H9 (cell line): ENCODE data around the gene HOXC6. TPM values are rescaled to one million over a fixed set of nuclear protein-coding genes. Genes with fewer than 3 reads are reported as not detected.
"Not testable (repeated sequence)": the region's sequence is repeated elsewhere in the genome, so short reads cannot be mapped to it uniquely, and the experiment has no call there.

Experiments used
- DNase-seq: peaks from one replicate; pipeline ENCODE4 v3.0.0-alpha.2; 2017
- H2AFZ ChIP-seq: one replicate; pipeline ENCODE4 v1.6.1; 2013; ENCODE audit warnings: mild to moderate bottlenecking, low read length, control low read depth, moderate library complexity
- H2AK5ac ChIP-seq: 2 replicates; pipeline ENCODE4 v1.6.1; 2013; ENCODE audit warnings: low read length, control low read depth, mixed read lengths; ENCODE audit not compliant: insufficient read length
- H2BK120ac ChIP-seq: one replicate; pipeline ENCODE4 v1.6.1; 2013; ENCODE audit warnings: low read depth, mild to moderate bottlenecking, low read length, control low read depth, inconsistent platforms; ENCODE audit not compliant: poor library complexity, severe bottlenecking
- H2BK12ac ChIP-seq: 2 replicates; pipeline ENCODE4 v1.6.1; 2013; ENCODE audit warnings: low read length, control low read depth, mixed read lengths, low read depth; ENCODE audit not compliant: insufficient read length
- H2BK15ac ChIP-seq: 2 replicates; pipeline ENCODE4 v1.6.1; 2013; ENCODE audit warnings: low read depth, low read length, control low read depth
- H2BK20ac ChIP-seq: one replicate; pipeline ENCODE4 v1.6.1; 2013; ENCODE audit warnings: low read depth, mild to moderate bottlenecking, low read length, control low read depth, inconsistent platforms; ENCODE audit not compliant: poor library complexity, severe bottlenecking
- H2BK5ac ChIP-seq: 2 replicates; pipeline ENCODE4 v1.6.1; 2013; ENCODE audit warnings: low read length, control low read depth, mixed read lengths; ENCODE audit not compliant: insufficient read length
- H3K14ac ChIP-seq: 2 replicates; pipeline ENCODE4 v1.6.1; 2013; ENCODE audit warnings: low read length, control low read depth; ENCODE audit not compliant: insufficient read depth
- H3K18ac ChIP-seq: 2 replicates; pipeline ENCODE4 v1.6.1; 2013; ENCODE audit warnings: low read depth, mild to moderate bottlenecking, mixed read lengths, low read length, control low read depth; ENCODE audit not compliant: insufficient read length
- H3K23ac ChIP-seq: 2 replicates; pipeline ENCODE4 v1.6.1; 2013; ENCODE audit warnings: low read length, control low read depth, mixed read lengths, low read depth; ENCODE audit not compliant: insufficient read length
- H3K23me2 ChIP-seq: 2 replicates; pipeline ENCODE4 v1.6.1; 2013; ENCODE audit warnings: low read depth, mild to moderate bottlenecking, mixed read lengths, low read length, control low read depth; ENCODE audit not compliant: insufficient read length, poor library complexity, severe bottlenecking
- H3K27ac ChIP-seq: 2 replicates; pipeline ENCODE4 v1.5.1; 2013; ENCODE audit warnings: low read length, control low read depth, mixed read lengths, low read depth; ENCODE audit not compliant: insufficient read length
- H3K27me3 ChIP-seq: 2 replicates; pipeline ENCODE4 v1.6.1; 2013; ENCODE audit warnings: low read length, control low read depth, inconsistent platforms; ENCODE audit not compliant: insufficient read depth
- H3K4ac ChIP-seq: 2 replicates; pipeline ENCODE4 v1.6.1; 2013; ENCODE audit warnings: low read depth, mild to moderate bottlenecking, control low read depth, inconsistent platforms, low read length, moderate library complexity
- H3K4me1 ChIP-seq: 2 replicates; pipeline ENCODE4 v1.6.1; 2013; ENCODE audit warnings: low read length, control low read depth, inconsistent platforms; ENCODE audit not compliant: insufficient read depth
- H3K4me2 ChIP-seq: 2 replicates; pipeline ENCODE4 v1.6.1; 2013; ENCODE audit warnings: low read length, control low read depth, mixed read lengths; ENCODE audit not compliant: insufficient read length, insufficient read depth
- H3K56ac ChIP-seq: 2 replicates; pipeline ENCODE4 v1.6.1; 2013; ENCODE audit warnings: low read depth, mild to moderate bottlenecking, mixed read lengths, low read length, control low read depth; ENCODE audit not compliant: insufficient read length
- H3K79me1 ChIP-seq: 2 replicates; pipeline ENCODE4 v1.6.1; 2013; ENCODE audit warnings: low read depth, mild to moderate bottlenecking, moderate library complexity, low read length, control low read depth, inconsistent platforms; ENCODE audit not compliant: insufficient read depth, poor library complexity, severe bottlenecking
- H3K79me2 ChIP-seq: 2 replicates; pipeline ENCODE4 v1.6.1; 2013; ENCODE audit warnings: low read length, control low read depth, inconsistent platforms; ENCODE audit not compliant: insufficient read depth
- H3K9ac ChIP-seq: 2 replicates; pipeline ENCODE4 v1.6.1; 2013; ENCODE audit warnings: low read length, control low read depth, mixed read lengths; ENCODE audit not compliant: insufficient read length; ENCODE audit errors: extremely low read depth
- H3K9me3 ChIP-seq: one replicate; pipeline ENCODE4 v1.6.1; 2013; ENCODE audit warnings: low read depth, low read length, inconsistent platforms; ENCODE audit not compliant: control insufficient read depth
- H3T11ph ChIP-seq: one replicate; pipeline ENCODE4 v1.6.1; 2013; ENCODE audit warnings: mild to moderate bottlenecking, low read length, control low read depth, inconsistent platforms
- H4K20me1 ChIP-seq: one replicate; pipeline ENCODE4 v1.6.1; 2013; ENCODE audit not compliant: control insufficient read depth, insufficient read length, insufficient read depth
- H4K5ac ChIP-seq: 2 replicates; pipeline ENCODE4 v1.6.1; 2013; ENCODE audit warnings: low read depth, mild to moderate bottlenecking, mixed read lengths, low read length, control low read depth; ENCODE audit not compliant: insufficient read length
- H4K8ac ChIP-seq: replicated peaks from 2 replicates; pipeline ENCODE4 v1.6.1; 2013; ENCODE audit warnings: low read length, control low read depth, mixed read lengths, low read depth; ENCODE audit not compliant: insufficient read length
- H4K91ac ChIP-seq: 2 replicates; pipeline ENCODE4 v1.6.1; 2013; ENCODE audit warnings: low read depth, mild to moderate bottlenecking, moderate library complexity, mixed read lengths, low read length, control low read depth; ENCODE audit not compliant: insufficient read length
- H3K27ac Mint-ChIP-seq, 3 experiments: 2 replicates in 2 of 3; 3 replicates in 1 of 3; pipeline ENCODE4 v1.8.0; 2020 to 2021; ENCODE audit warnings: mixed read lengths in 3 of 3, mild to moderate bottlenecking in 1 of 3, moderate library complexity in 1 of 3
- H3K27me3 Mint-ChIP-seq: 2 replicates; pipeline ENCODE4 v1.8.0; 2021; ENCODE audit warnings: low read depth, mild to moderate bottlenecking, moderate library complexity, mixed read lengths
- H3K36me3 Mint-ChIP-seq, 3 experiments: 2 replicates in 2 of 3; 3 replicates in 1 of 3; pipeline ENCODE4 v1.8.0; 2020 to 2021; ENCODE audit warnings: low read depth in 3 of 3, mixed read lengths in 3 of 3; ENCODE audit not compliant: insufficient read depth in 1 of 3
- H3K4me1 Mint-ChIP-seq, 2 experiments: 2 replicates each; pipeline ENCODE4 v1.8.0; 2020; ENCODE audit warnings: mixed read lengths in 2 of 2
- H3K4me3 Mint-ChIP-seq, 2 experiments: 2 replicates in 1 of 2; 3 replicates in 1 of 2; pipeline ENCODE4 v1.8.0; 2020 to 2021; ENCODE audit warnings: mild to moderate bottlenecking in 2 of 2, mixed read lengths in 2 of 2, moderate library complexity in 1 of 2
- H3K9me3 Mint-ChIP-seq, 2 experiments: 2 replicates in 1 of 2; 3 replicates in 1 of 2; pipeline ENCODE4 v1.8.0; 2020; ENCODE audit warnings: mild to moderate bottlenecking in 2 of 2, mixed read lengths in 2 of 2, moderate library complexity in 1 of 2
- WGBS: extraction: QIAGEN DNeasy Blood & Tissue Kit; methylation state at CpG from one replicate; pipeline ENCODE4 v1.1.7; 2013; ENCODE audit warnings: missing lambda C conversion rate, low lambda C conversion rate, mixed read lengths; ENCODE audit not compliant: insufficient read length; ENCODE audit errors: extremely low coverage; 5-methylcytosine and 5-hydroxymethylcytosine counted together
- microRNA-seq: library from miRNA; unstranded; fragments of <30 nt; microRNA quantifications from one replicate; pipeline ENCODE4, GENCODE V29; 2020; ENCODE audit warnings: borderline microRNAs expressed
- total RNA-seq: library from RNA; stranded (reverse); gene quantifications from 2 replicates; pipeline ENCODE4 v1.2.1, GENCODE V29; 2021

The HOXC6 gene
- total RNA-seq, 1 experiment from 2014 or later = not detected

GRCh38 chr12:54079115-54079514, 50.9 kb downstream of the HOXC6 start:
- not testable (repeated sequence) for H2BK5ac ChIP-seq, H3K4me2 ChIP-seq, H3K18ac ChIP-seq, H3K4ac ChIP-seq, H3K9ac ChIP-seq, H3K79me2 ChIP-seq, H2BK15ac ChIP-seq, H3K23ac ChIP-seq, H3K79me1 ChIP-seq, DNase-seq, H3K56ac ChIP-seq, H4K20me1 ChIP-seq, H3K27ac ChIP-seq, H3K14ac ChIP-seq, H4K5ac ChIP-seq, H2BK120ac ChIP-seq, H4K8ac ChIP-seq, H2AK5ac ChIP-seq, H2BK20ac ChIP-seq, H4K91ac ChIP-seq, H3K36me3 Mint-ChIP-seq, H3K4me3 Mint-ChIP-seq, H2AFZ ChIP-seq, H2BK12ac ChIP-seq, H3T11ph ChIP-seq, H3K9me3 ChIP-seq, H3K4me1 ChIP-seq, H3K27ac Mint-ChIP-seq, H3K23me2 ChIP-seq
- peaks cover 61% of the 10 kb centered on the region for H3K27me3 ChIP-seq
- Mint-ChIP-seq H3K4me1 (peaks cover 48 to 62% of the 10 kb centered on the region in 2 experiments), H3K9me3 (peaks cover 2 to 18% of the 10 kb centered on the region in 2 experiments; a peak in 3 of 5 replicates), H3K27me3 (peaks cover 92% of the 10 kb centered on the region)
- no CpG with 5 or more reads among the region's 9 CpGs for WGBS

Small RNAs within 50 kb of the gene (microRNA-seq; reads per million reads assigned to microRNA genes)
- not detected for gene MIR196A2
- not detected for gene MIR615

Other genes with a start within 250 kb of the HOXC6 start
- gene HOXC13, start 89.6 kb upstream of the HOXC6 start, total RNA-seq = 0.11 TPM in 1 of 2 replicates, not detected in the other
- not detected in 2 replicates for gene HOXC12, start 73.5 kb upstream of the HOXC6 start, total RNA-seq
- gene HOXC11, start 55.3 kb upstream of the HOXC6 start, total RNA-seq = not detected in 2 replicates
- not detected in 2 replicates for gene HOTAIR, start 53.5 kb upstream of the HOXC6 start, total RNA-seq
- not detected in 2 replicates for gene HOXC10, start 43.3 kb upstream of the HOXC6 start, total RNA-seq
- not detected in 2 replicates for gene HOXC9, start 28.3 kb upstream of the HOXC6 start, total RNA-seq
- not detected in 2 replicates for gene HOXC8, start 19.5 kb upstream of the HOXC6 start, total RNA-seq
- gene HOXC5, start 4.6 kb downstream of the HOXC6 start, total RNA-seq = not detected in 2 replicates
- gene HOXC4, start 25.4 kb downstream of the HOXC6 start, total RNA-seq = not detected in 2 replicates
- gene SMUG1, start 160.5 kb downstream of the HOXC6 start, total RNA-seq = 21.7 and 23.0 TPM in 2 replicates